HepG2 (cell line): ENCODE data around the gene MED25. TPM values are rescaled to one million over a fixed set of nuclear protein-coding genes. Genes with fewer than 3 reads are reported as not detected.

Source experiments
- CBX1 ChIP-seq: IDR thresholded peaks from one replicate; pipeline ENCODE4 v1.6.1; 2016; ENCODE audit warnings: antibody characterized with exemption, low read depth
- ERF ChIP-seq: IDR thresholded peaks from 2 replicates; pipeline ENCODE4 v1.6.1; 2018; ENCODE audit warnings: missing biosample characterization, missing genetic modification reagents
- FOXJ3 ChIP-seq: sonication (generic); formaldehyde crosslinking; IDR thresholded peaks from 2 replicates; pipeline ENCODE4 v1.4.0; 2020; ENCODE audit warnings: missing genetic modification reagents, mild to moderate bottlenecking, borderline replicate concordance
- HDAC6 ChIP-seq: fragments of 200-600 bp; sonication (generic); IDR thresholded peaks from 2 replicates; pipeline ENCODE4 v1.7.0; 2017; ENCODE audit warnings: mild to moderate bottlenecking, antibody characterized with exemption, low read length, low read depth
- MBNL3 ChIP-seq: fragments of 250-450 bp; sonication (Bioruptor Pico); conservative IDR thresholded peaks from 2 replicates; pipeline ENCODE4 v1.8.0; 2022; ENCODE audit warnings: mild to moderate bottlenecking, inconsistent platforms
- MZF1 ChIP-seq: sonication (generic); formaldehyde crosslinking; IDR thresholded peaks from 2 replicates; pipeline ENCODE4 v1.8.1; 2023; ENCODE audit warnings: mild to moderate bottlenecking, missing genetic modification reagents, borderline replicate concordance
- PHF20 ChIP-seq: sonication (generic); formaldehyde crosslinking; IDR thresholded peaks from 2 replicates; pipeline ENCODE4 v1.5.0; 2020; ENCODE audit warnings: mild to moderate bottlenecking, missing genetic modification reagents
- PLSCR1 ChIP-seq: sonication (generic); formaldehyde crosslinking; IDR thresholded peaks from 2 replicates; pipeline ENCODE4 v1.5.0; 2020; ENCODE audit warnings: missing genetic modification reagents, mild to moderate bottlenecking, borderline replicate concordance
- ZBTB42 ChIP-seq: sonication (generic); formaldehyde crosslinking; IDR thresholded peaks from 2 replicates; pipeline ENCODE4 v1.5.0; 2020; ENCODE audit warnings: mild to moderate bottlenecking, missing genetic modification reagents
- ZHX2 ChIP-seq, 2 experiments: sonication (generic) in 1 of 2; formaldehyde crosslinking in 1 of 2; IDR thresholded peaks; 2 replicates each; pipeline versions ENCODE4 v1.6.1 to v1.9.0; 2014 to 2022; ENCODE audit warnings: antibody characterized with exemption in 1 of 2, borderline replicate concordance in 1 of 2, inconsistent platforms in 1 of 2, low read depth in 1 of 2, missing genetic modification reagents in 1 of 2
- ZNF121 ChIP-seq: sonication (generic); formaldehyde crosslinking; IDR thresholded peaks from 2 replicates; pipeline ENCODE4 v1.5.0; 2020; ENCODE audit warnings: mild to moderate bottlenecking, missing genetic modification reagents
- ZNF232 ChIP-seq: sonication (generic); formaldehyde crosslinking; IDR thresholded peaks from 2 replicates; pipeline ENCODE4 v1.4.0; 2020; ENCODE audit warnings: missing genetic modification reagents, borderline replicate concordance
- ZNF557 ChIP-seq: sonication (generic); formaldehyde crosslinking; IDR thresholded peaks from 2 replicates; pipeline ENCODE4 v1.4.0; 2020; ENCODE audit warnings: missing genetic modification reagents
- ZNF597 ChIP-seq: sonication (generic); formaldehyde crosslinking; IDR thresholded peaks from 2 replicates; pipeline ENCODE4 v1.5.0; 2020; ENCODE audit warnings: missing genetic modification reagents
- ZNF720 ChIP-seq: sonication (generic); formaldehyde crosslinking; IDR thresholded peaks from 2 replicates; pipeline ENCODE4 v1.4.0; 2020; ENCODE audit warnings: missing genetic modification reagents
- ZNF768 ChIP-seq: sonication (generic); formaldehyde crosslinking; IDR thresholded peaks from 2 replicates; pipeline ENCODE4 v1.4.0; 2020; ENCODE audit warnings: missing genetic modification reagents
- ZNF775 ChIP-seq: sonication (generic); formaldehyde crosslinking; IDR thresholded peaks from 2 replicates; pipeline ENCODE4 v1.4.0; 2020; ENCODE audit warnings: missing genetic modification reagents, mild to moderate bottlenecking, moderate library complexity, borderline replicate concordance
- polyA plus RNA-seq, 8 experiments: library from polyadenylated mRNA; depleted of rRNA in 3 of 8; stranded (reverse) in 7 of 8; unstranded in 1 of 8; fragments of >200 nt; fragmentation: Illumina TruSeq in 4 of 8; extraction: Trizol in 4 of 8; gene quantifications; 2 replicates each; pipeline versions ENCODE4 v1.2.1 to v1.2.3, GENCODE V29; 2011 to 2016; ENCODE audit warnings: low read depth in 4 of 8, missing spikeins in 1 of 8, mixed read lengths in 1 of 8; ENCODE audit not compliant: insufficient read depth in 1 of 8
- total RNA-seq, 5 experiments: library from RNA; depleted of rRNA; stranded (reverse); fragments of >200 nt; fragmentation: Illumina TruSeq; extraction: Trizol; gene quantifications; 2 replicates each; pipeline ENCODE4 v1.2.3, GENCODE V29; 2016; ENCODE audit warnings: low read depth in 1 of 5
- TF ChIP-seq, protein P1 (sequence below): sonication (generic); formaldehyde crosslinking; IDR thresholded peaks from 2 replicates; pipeline ENCODE4 v1.4.0; 2020; ENCODE audit warnings: missing genetic modification reagents, borderline replicate concordance

Gene MED25
- total and polyA plus RNA-seq, 2 of the 13 experiments (the other 11 are each of a cell fraction or from before 2014, with no cell fraction given), result 11.1 to 15.1 TPM

- TF ChIP-seq ZHX2 (IDR thresholded peaks at IDR 0.05; ENCODE audit: low read depth) (peak; percentile 95), ZHX2 (CRISPR knock-in tag; IDR thresholded peaks at IDR 0.05; ENCODE audit: borderline replicate concordance) (no peak), ZBTB42 (CRISPR knock-in tag) (no peak), ZNF121 (CRISPR knock-in tag) (no peak), FOXJ3 (CRISPR knock-in tag) (no peak), CBX1 (no peak), ERF (CRISPR knock-in tag) (0 out of 2 replicates have a peak, but pooled peaks have one; percentile 45), HDAC6 (no peak), ZNF232 (CRISPR knock-in tag) (peak; percentile 48; the same call in 1 of the 2 replicates), PLSCR1 (CRISPR knock-in tag) (no peak), ZNF775 (CRISPR knock-in tag) (no peak; the same call in 1 of the 2 replicates), PHF20 (CRISPR knock-in tag) (peak; percentile 70), ZNF597 (CRISPR knock-in tag) (no peak), ZNF768 (peak; percentile 43; the same call in 1 of the 2 replicates), MBNL3 (CRISPR knock-in tag) (no peak), ZNF557 (CRISPR knock-in tag) (no peak), MZF1 (CRISPR knock-in tag) (no peak), ZNF720 (no peak)
- TF ChIP-seq, protein P1, sequence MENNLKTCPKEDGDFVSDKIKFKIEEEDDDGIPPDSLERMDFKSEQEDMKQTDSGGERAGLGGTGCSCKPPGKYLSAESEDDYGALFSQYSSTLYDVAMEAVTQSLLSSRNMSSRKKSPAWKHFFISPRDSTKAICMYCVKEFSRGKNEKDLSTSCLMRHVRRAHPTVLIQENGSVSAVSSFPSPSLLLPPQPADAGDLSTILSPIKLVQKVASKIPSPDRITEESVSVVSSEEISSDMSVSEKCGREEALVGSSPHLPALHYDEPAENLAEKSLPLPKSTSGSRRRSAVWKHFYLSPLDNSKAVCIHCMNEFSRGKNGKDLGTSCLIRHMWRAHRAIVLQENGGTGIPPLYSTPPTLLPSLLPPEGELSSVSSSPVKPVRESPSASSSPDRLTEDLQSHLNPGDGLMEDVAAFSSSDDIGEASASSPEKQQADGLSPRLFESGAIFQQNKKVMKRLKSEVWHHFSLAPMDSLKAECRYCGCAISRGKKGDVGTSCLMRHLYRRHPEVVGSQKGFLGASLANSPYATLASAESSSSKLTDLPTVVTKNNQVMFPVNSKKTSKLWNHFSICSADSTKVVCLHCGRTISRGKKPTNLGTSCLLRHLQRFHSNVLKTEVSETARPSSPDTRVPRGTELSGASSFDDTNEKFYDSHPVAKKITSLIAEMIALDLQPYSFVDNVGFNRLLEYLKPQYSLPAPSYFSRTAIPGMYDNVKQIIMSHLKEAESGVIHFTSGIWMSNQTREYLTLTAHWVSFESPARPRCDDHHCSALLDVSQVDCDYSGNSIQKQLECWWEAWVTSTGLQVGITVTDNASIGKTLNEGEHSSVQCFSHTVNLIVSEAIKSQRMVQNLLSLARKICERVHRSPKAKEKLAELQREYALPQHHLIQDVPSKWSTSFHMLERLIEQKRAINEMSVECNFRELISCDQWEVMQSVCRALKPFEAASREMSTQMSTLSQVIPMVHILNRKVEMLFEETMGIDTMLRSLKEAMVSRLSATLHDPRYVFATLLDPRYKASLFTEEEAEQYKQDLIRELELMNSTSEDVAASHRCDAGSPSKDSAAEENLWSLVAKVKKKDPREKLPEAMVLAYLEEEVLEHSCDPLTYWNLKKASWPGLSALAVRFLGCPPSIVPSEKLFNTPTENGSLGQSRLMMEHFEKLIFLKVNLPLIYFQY (CRISPR knock-in tag), result no peak
Measured at GRCh38 chr19:49817964-49818648, at the start of gene MED25 (continued).
